Measurements from ENCODE around the gene PTPRO.
A peak's percentile ranks its signal among the peaks of the same experiment; 100 is the strongest.

Gene PTPRO

GRCh38 chr12:15444523-15444922, 122.2 kb downstream of the PTPRO start:
- DNase-seq, result no peak

GRCh38 chr12:15446807-15447206, 124.5 kb downstream of the PTPRO start:
- DNase-seq, result peak in 2 of 51 donors; percentile 6 to 40

- no peak for DNase-seq
These were observed 131.3 kb downstream of the PTPRO start for GRCh38 chr12:15453613-15454012.

- DNase-seq, result no peak
These were observed 135.7 kb downstream of the PTPRO start for GRCh38 chr12:15458008-15458407.

- no peak for DNase-seq
These were observed 146.6 kb downstream of the PTPRO start for GRCh38 chr12:15468911-15469310.

GRCh38 chr12:15469356-15469755, 147.0 kb downstream of the PTPRO start:
- no peak for DNase-seq

GRCh38 chr12:15472036-15472435, 149.7 kb downstream of the PTPRO start:
- DNase-seq, result no peak

- peak in 1 of 51 donors; percentile 26 for DNase-seq
These were observed 152.5 kb downstream of the PTPRO start for GRCh38 chr12:15474766-15475165.

GRCh38 chr12:15477761-15478160, 155.5 kb downstream of the PTPRO start:
- DNase-seq, result no peak

GRCh38 chr12:15481846-15482245, 159.5 kb downstream of the PTPRO start:
- DNase-seq, result no peak

- DNase-seq, result no peak
These were observed 163.2 kb downstream of the PTPRO start for GRCh38 chr12:15485466-15485865.

GRCh38 chr12:15486859-15487258, 164.6 kb downstream of the PTPRO start:
- no peak for DNase-seq

- DNase-seq, result no peak
These were observed 166.2 kb downstream of the PTPRO start for GRCh38 chr12:15488481-15488880.

GRCh38 chr12:15494329-15495046, 172.2 kb downstream of the PTPRO start:
- DNase-seq, result no peak

GRCh38 chr12:15495746-15496145, 173.4 kb downstream of the PTPRO start:
- DNase-seq, result no peak

GRCh38 chr12:15496738-15497137, 174.4 kb downstream of the PTPRO start:
- DNase-seq, result no peak

- no peak for DNase-seq
These were observed 175.5 kb downstream of the PTPRO start for GRCh38 chr12:15497671-15498292.

GRCh38 chr12:15502211-15502610, 179.9 kb downstream of the PTPRO start:
- no peak for DNase-seq

- no peak for DNase-seq
These were observed 183.3 kb downstream of the PTPRO start for GRCh38 chr12:15505616-15506015.

GRCh38 chr12:15515010-15515409, 192.7 kb downstream of the PTPRO start:
- no peak for DNase-seq

GRCh38 chr12:15520083-15520482, 197.8 kb downstream of the PTPRO start:
- DNase-seq, result peak in 8 of 51 donors; percentile 3 to 23 (median 7)

GRCh38 chr12:15520844-15521243, 198.5 kb downstream of the PTPRO start:
- DNase-seq, result no peak

GRCh38 chr12:15522574-15523187, 200.4 kb downstream of the PTPRO start:
- peak in 3 of 51 donors; percentile 6 to 21 (median 14) for DNase-seq
